Measurements from ENCODE around the gene CCL14.
"Not testable (repeated sequence)": the region's sequence is repeated elsewhere in the genome, so short reads cannot be mapped to it uniquely, and the experiment has no call there.

DNA sequence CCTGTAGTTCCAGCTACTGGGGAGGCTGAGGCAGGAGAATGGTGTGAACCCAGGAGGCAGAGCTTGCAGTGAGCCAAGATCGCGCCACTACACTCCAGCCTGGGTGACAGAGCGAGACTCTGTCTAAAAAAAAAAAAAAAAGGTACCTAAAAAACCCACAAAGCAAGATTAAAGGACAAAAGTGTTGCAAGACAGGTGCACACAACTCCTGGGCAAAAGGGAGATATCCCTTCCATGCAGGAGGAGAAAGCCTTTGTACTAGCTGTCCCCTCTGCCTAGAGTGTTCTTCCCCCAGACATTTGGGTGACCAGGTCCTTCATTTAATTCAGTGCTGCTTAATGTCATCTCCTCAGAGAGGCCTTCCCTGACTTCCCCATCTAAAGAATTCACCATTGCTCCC, 48.0 kb downstream of the CCL14 start:
- not testable (repeated sequence) for TF ChIP-seq EP300 (IDR thresholded peaks at IDR 0.05; ENCODE audit: low read depth in 2 of 2, low read length in 2 of 2); EP300 (CRISPR knock-in tag; IDR thresholded peaks at IDR 0.05; ENCODE audit: borderline replicate concordance); YY1 (IDR thresholded peaks at IDR 0.05; ENCODE audit: insufficient read depth, insufficient replicate concordance, low read depth, low read length); POLR2A (IDR thresholded peaks at IDR 0.05; ENCODE audit: insufficient read depth in 1 of 2, low read depth in 2 of 2, low read length in 2 of 2); KDM2A (CRISPR knock-in tag; IDR thresholded peaks at IDR 0.05; ENCODE audit: borderline replicate concordance, low read depth); HCFC1 (IDR thresholded peaks at IDR 0.05; ENCODE audit: low read depth, low read length); FOXJ3 (CRISPR knock-in tag; IDR thresholded peaks at IDR 0.05; ENCODE audit: borderline replicate concordance)
- TF ChIP-seq, protein P1, sequence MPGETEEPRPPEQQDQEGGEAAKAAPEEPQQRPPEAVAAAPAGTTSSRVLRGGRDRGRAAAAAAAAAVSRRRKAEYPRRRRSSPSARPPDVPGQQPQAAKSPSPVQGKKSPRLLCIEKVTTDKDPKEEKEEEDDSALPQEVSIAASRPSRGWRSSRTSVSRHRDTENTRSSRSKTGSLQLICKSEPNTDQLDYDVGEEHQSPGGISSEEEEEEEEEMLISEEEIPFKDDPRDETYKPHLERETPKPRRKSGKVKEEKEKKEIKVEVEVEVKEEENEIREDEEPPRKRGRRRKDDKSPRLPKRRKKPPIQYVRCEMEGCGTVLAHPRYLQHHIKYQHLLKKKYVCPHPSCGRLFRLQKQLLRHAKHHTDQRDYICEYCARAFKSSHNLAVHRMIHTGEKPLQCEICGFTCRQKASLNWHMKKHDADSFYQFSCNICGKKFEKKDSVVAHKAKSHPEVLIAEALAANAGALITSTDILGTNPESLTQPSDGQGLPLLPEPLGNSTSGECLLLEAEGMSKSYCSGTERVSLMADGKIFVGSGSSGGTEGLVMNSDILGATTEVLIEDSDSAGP (CRISPR knock-in tag; IDR thresholded peaks at IDR 0.05; ENCODE audit: borderline replicate concordance) = not testable (repeated sequence)
- TF ChIP-seq, protein P2, sequence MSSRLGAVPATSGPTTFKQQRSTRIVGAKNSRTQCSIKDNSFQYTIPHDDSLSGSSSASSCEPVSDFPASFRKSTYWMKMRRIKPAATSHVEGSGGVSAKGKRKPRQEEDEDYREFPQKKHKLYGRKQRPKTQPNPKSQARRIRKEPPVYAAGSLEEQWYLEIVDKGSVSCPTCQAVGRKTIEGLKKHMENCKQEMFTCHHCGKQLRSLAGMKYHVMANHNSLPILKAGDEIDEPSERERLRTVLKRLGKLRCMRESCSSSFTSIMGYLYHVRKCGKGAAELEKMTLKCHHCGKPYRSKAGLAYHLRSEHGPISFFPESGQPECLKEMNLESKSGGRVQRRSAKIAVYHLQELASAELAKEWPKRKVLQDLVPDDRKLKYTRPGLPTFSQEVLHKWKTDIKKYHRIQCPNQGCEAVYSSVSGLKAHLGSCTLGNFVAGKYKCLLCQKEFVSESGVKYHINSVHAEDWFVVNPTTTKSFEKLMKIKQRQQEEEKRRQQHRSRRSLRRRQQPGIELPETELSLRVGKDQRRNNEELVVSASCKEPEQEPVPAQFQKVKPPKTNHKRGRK (CRISPR knock-in tag; IDR thresholded peaks at IDR 0.05) = not testable (repeated sequence)
- TF ChIP-seq, protein P3, sequence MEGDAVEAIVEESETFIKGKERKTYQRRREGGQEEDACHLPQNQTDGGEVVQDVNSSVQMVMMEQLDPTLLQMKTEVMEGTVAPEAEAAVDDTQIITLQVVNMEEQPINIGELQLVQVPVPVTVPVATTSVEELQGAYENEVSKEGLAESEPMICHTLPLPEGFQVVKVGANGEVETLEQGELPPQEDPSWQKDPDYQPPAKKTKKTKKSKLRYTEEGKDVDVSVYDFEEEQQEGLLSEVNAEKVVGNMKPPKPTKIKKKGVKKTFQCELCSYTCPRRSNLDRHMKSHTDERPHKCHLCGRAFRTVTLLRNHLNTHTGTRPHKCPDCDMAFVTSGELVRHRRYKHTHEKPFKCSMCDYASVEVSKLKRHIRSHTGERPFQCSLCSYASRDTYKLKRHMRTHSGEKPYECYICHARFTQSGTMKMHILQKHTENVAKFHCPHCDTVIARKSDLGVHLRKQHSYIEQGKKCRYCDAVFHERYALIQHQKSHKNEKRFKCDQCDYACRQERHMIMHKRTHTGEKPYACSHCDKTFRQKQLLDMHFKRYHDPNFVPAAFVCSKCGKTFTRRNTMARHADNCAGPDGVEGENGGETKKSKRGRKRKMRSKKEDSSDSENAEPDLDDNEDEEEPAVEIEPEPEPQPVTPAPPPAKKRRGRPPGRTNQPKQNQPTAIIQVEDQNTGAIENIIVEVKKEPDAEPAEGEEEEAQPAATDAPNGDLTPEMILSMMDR (CRISPR knock-in tag; IDR thresholded peaks at IDR 0.05) = not testable (repeated sequence)
- TF ChIP-seq, protein P4, sequence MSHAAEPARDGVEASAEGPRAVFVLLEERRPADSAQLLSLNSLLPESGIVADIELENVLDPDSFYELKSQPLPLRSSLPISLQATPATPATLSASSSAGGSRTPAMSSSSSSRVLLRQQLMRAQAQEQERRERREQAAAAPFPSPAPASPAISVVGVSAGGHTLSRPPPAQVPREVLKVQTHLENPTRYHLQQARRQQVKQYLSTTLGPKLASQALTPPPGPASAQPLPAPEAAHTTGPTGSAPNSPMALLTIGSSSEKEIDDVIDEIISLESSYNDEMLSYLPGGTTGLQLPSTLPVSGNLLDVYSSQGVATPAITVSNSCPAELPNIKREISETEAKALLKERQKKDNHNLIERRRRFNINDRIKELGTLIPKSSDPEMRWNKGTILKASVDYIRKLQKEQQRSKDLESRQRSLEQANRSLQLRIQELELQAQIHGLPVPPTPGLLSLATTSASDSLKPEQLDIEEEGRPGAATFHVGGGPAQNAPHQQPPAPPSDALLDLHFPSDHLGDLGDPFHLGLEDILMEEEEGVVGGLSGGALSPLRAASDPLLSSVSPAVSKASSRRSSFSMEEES (CRISPR knock-in tag; IDR thresholded peaks at IDR 0.05) = not testable (repeated sequence)
- TF ChIP-seq, protein P5, sequence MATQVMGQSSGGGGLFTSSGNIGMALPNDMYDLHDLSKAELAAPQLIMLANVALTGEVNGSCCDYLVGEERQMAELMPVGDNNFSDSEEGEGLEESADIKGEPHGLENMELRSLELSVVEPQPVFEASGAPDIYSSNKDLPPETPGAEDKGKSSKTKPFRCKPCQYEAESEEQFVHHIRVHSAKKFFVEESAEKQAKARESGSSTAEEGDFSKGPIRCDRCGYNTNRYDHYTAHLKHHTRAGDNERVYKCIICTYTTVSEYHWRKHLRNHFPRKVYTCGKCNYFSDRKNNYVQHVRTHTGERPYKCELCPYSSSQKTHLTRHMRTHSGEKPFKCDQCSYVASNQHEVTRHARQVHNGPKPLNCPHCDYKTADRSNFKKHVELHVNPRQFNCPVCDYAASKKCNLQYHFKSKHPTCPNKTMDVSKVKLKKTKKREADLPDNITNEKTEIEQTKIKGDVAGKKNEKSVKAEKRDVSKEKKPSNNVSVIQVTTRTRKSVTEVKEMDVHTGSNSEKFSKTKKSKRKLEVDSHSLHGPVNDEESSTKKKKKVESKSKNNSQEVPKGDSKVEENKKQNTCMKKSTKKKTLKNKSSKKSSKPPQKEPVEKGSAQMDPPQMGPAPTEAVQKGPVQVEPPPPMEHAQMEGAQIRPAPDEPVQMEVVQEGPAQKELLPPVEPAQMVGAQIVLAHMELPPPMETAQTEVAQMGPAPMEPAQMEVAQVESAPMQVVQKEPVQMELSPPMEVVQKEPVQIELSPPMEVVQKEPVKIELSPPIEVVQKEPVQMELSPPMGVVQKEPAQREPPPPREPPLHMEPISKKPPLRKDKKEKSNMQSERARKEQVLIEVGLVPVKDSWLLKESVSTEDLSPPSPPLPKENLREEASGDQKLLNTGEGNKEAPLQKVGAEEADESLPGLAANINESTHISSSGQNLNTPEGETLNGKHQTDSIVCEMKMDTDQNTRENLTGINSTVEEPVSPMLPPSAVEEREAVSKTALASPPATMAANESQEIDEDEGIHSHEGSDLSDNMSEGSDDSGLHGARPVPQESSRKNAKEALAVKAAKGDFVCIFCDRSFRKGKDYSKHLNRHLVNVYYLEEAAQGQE (IDR thresholded peaks at IDR 0.05; ENCODE audit: borderline replicate concordance in 1 of 2, low read depth in 1 of 2, low read length in 2 of 2) = not testable (repeated sequence)
